B cell (primary cell): ENCODE results near the gene HNRNPLL. TPM values are rescaled to one million over a fixed set of nuclear protein-coding genes. Genes with fewer than 3 reads are reported as not detected.

Experiments used
- ATAC-seq: fragments of 200-7000 bp; cut with Tn5 transposase; one replicate; pipeline ENCODE4 v1.10.0; 2021; ENCODE audit warnings: low read depth, mild to moderate bottlenecking, moderate number of reproducible peaks, moderate library complexity
- CTCF ChIA-PET: fragments of 350-600 bp; sonication (Branson Sonifier 250); formaldehyde crosslinking; loops from one replicate; lab custom pipeline; 2021; ENCODE audit warnings: antibody characterized with exemption, inconsistent platforms; lab: Charles Lee
- POLR2A ChIA-PET: fragments of 350-600 bp; sonication (Branson Sonifier 250); formaldehyde crosslinking; loops from one replicate; lab custom pipeline; 2021; ENCODE audit warnings: antibody characterized with exemption; lab: Charles Lee
- DNase-seq: peaks from one replicate; pipeline ENCODE4 v3.0.0; 2013
- H2AFZ ChIP-seq: 2 replicates; pipeline ENCODE4 v1.6.1; 2012; ENCODE audit warnings: mild to moderate bottlenecking, low read depth, low read length; ENCODE audit not compliant: insufficient read depth, poor library complexity, severe bottlenecking
- H3K27ac ChIP-seq, 2 donors: 1 replicate in 1 of 2; 2 replicates in 1 of 2; pipeline ENCODE4 v1.5.1; 2012 to 2013; ENCODE audit warnings: low read length in 2 of 2, mild to moderate bottlenecking in 2 of 2, moderate library complexity in 1 of 2
- H3K27me3 ChIP-seq, 4 experiments: fragments of 200-600 bp in 1 of 4; sonication (generic) in 1 of 4; replicated peaks in 1 of 4; 1 replicate in 2 of 4; 2 replicates in 2 of 4; pipeline versions ENCODE4 v1.6.1 to v1.7.0; 2013 to 2016; ENCODE audit warnings: low read length in 3 of 4, mild to moderate bottlenecking in 2 of 4, mixed read lengths in 1 of 4, moderate library complexity in 1 of 4; ENCODE audit not compliant: insufficient read depth in 4 of 4, control insufficient read depth in 3 of 4; ENCODE audit errors: control extremely low read depth in 1 of 4
- H3K36me3 ChIP-seq, 2 experiments: replicated peaks in 1 of 2; 1 replicate in 1 of 2; 2 replicates in 1 of 2; pipeline versions ENCODE4 v1.6.1 to v1.7.1; 2013; ENCODE audit warnings: low read length in 1 of 2; ENCODE audit not compliant: insufficient read depth in 2 of 2, control insufficient read depth in 1 of 2; ENCODE audit errors: control extremely low read depth in 1 of 2, extremely low read depth in 1 of 2
- H3K4me1 ChIP-seq, 2 donors: fragments of 200-600 bp in 1 of 2; sonication (generic) in 1 of 2; 1 replicate in 1 of 2; 2 replicates in 1 of 2; pipeline versions ENCODE4 v1.5.1 to v1.6.1; 2013 to 2017; ENCODE audit warnings: low read length in 2 of 2; ENCODE audit not compliant: control insufficient read depth in 2 of 2, insufficient read depth in 2 of 2
- H3K4me2 ChIP-seq: replicated peaks from 2 replicates; pipeline ENCODE3; 2012; ENCODE audit warnings: mild to moderate bottlenecking, low read depth, low read length; ENCODE audit not compliant: poor library complexity, severe bottlenecking
- H3K4me3 ChIP-seq, 5 experiments: fragments of 200-600 bp in 1 of 5; sonication (generic) in 1 of 5; 1 replicate in 3 of 5; 2 replicates in 2 of 5; pipeline versions ENCODE4 v1.5.1 to v1.7.0; 2011 to 2016; ENCODE audit warnings: low read length in 4 of 5, mild to moderate bottlenecking in 4 of 5, low read depth in 2 of 5, control low read depth in 1 of 5, moderate library complexity in 1 of 5; ENCODE audit not compliant: insufficient read depth in 1 of 5; ENCODE audit errors: control extremely low read depth in 1 of 5, extremely low read depth in 1 of 5
- H3K79me2 ChIP-seq: fragments of 200-600 bp; sonication (generic); one replicate; pipeline ENCODE4 v1.6.0; 2016; ENCODE audit warnings: low read length; ENCODE audit not compliant: control insufficient read depth, insufficient read depth
- H3K9ac ChIP-seq: fragments of 200-600 bp; sonication (generic); 2 replicates; pipeline ENCODE4 v1.6.1; 2017; ENCODE audit warnings: mild to moderate bottlenecking, low read length, moderate library complexity
- H3K9me3 ChIP-seq, 3 donors: one replicate each; pipeline versions ENCODE4 v1.6.1 to v1.7.1; 2013; ENCODE audit warnings: low read length in 2 of 3; ENCODE audit not compliant: control insufficient read depth in 2 of 3, insufficient read depth in 1 of 3; ENCODE audit errors: control extremely low read depth in 1 of 3
- H4K20me1 ChIP-seq: 2 replicates; pipeline ENCODE4 v1.6.0; 2012; ENCODE audit warnings: mild to moderate bottlenecking, low read length; ENCODE audit not compliant: insufficient read depth, control insufficient read depth, poor library complexity, severe bottlenecking
- H3K27ac Mint-ChIP-seq: one replicate; pipeline ENCODE4 v1.8.0; 2021; ENCODE audit warnings: mixed read lengths
- H3K27me3 Mint-ChIP-seq: one replicate; pipeline ENCODE4 v1.8.0; 2021; ENCODE audit warnings: mixed read lengths
- H3K4me1 Mint-ChIP-seq: one replicate; pipeline ENCODE4 v1.8.0; 2021; ENCODE audit warnings: mixed read lengths
- H3K4me3 Mint-ChIP-seq: one replicate; pipeline ENCODE4 v1.8.0; 2021; ENCODE audit warnings: mixed read lengths
- H3K9me3 Mint-ChIP-seq: one replicate; pipeline ENCODE4 v1.8.0; 2022; ENCODE audit warnings: mixed read lengths; ENCODE audit not compliant: insufficient read depth
- CTCF ChIP-seq: fragments of 200-600 bp; IDR thresholded peaks from one replicate; pipeline ENCODE4 v1.8.0; 2022; ENCODE audit warnings: antibody characterized with exemption, mild to moderate bottlenecking
- EZH2 ChIP-seq: IDR thresholded peaks from 2 replicates; pipeline ENCODE4 v1.6.1; 2012; ENCODE audit warnings: borderline replicate concordance, low read depth, mild to moderate bottlenecking, moderate library complexity, low read length; ENCODE audit not compliant: insufficient read depth, poor library complexity, severe bottlenecking
- WGBS: methylation state at CpG from one replicate; pipeline ENCODE4 v1.1.5; 2013; ENCODE audit warnings: missing lambda C conversion rate; ENCODE audit not compliant: insufficient coverage; 5-methylcytosine and 5-hydroxymethylcytosine counted together
- intact Hi-C: fragments of 100-400 bp; cut with micrococcal nuclease; formaldehyde crosslinking; loops from one replicate; pipeline ENCODE4 v1.10.0; 2022
- polyA plus RNA-seq: library from polyadenylated mRNA; depleted of rRNA; stranded (reverse); fragments of >200 nt; gene quantifications from 2 replicates; pipeline ENCODE4 v1.2.3, GENCODE V29; 2012
- total RNA-seq, 2 donors: library from RNA; stranded (reverse); fragments of 120-200 nt in 1 of 2; gene quantifications; 1 replicate in 1 of 2; 2 replicates in 1 of 2; pipeline versions ENCODE4 v1.2.3 to v1.2.4, GENCODE V29; 2013 to 2022

The HNRNPLL gene
- total and polyA plus RNA-seq, 2 donors (not counting 1 experiment from before 2014, with no cell fraction given), result 2.1 to 6.7 TPM

- Histone ChIP-seq H4K20me1 (no peaks in the 10 kb centered on the region), H3K4me2 (no peak overlapping the region), H3K79me2 (no peaks in the 10 kb centered on the region), H3K4me1 (peaks cover 7 to 8% of the 10 kb centered on the region in 2 donors), H3K36me3 (no peaks in the 10 kb centered on the region), H3K27me3 (peaks cover 0 to 15% (median 3%) of the 10 kb centered on the region in 4 experiments), H3K27ac (no peak overlapping the region), H3K9me3 (peaks cover 0 to 1% (median 0%) of the 10 kb centered on the region in 3 donors), H3K9ac (no peak overlapping the region), H2AFZ (no peak overlapping the region), H3K4me3 (no peak overlapping the region)
- no peak for ATAC-seq
- DNase-seq, result no peak
- TF ChIP-seq CTCF, result no peak
- no peak for TF ChIP-seq EZH2
- H3K27ac Mint-ChIP-seq, result no peak overlapping the region
- no peak overlapping the region for H3K4me3 Mint-ChIP-seq
- POLR2A ChIA-PET, result no interaction called here
- H3K4me1 Mint-ChIP-seq, result peaks cover 17% of the 10 kb centered on the region
- 75% methylated on average over 6 of the region's 11 CpGs for WGBS
- H3K9me3 Mint-ChIP-seq, result no peaks in the 10 kb centered on the region
- intact Hi-C loops, result no loop called here
- H3K27me3 Mint-ChIP-seq, result peaks cover 17% of the 10 kb centered on the region
- CTCF ChIA-PET, result interaction anchor here (0.5 to 2.9 kb wide), 3 partner anchors 9 to 202 kb away, joined by 3 to 16 read pairs (median 5); no protein-coding TSS in a partner anchor
Observed at GRCh38 chr2:38523728-38524437, 78.8 kb downstream of the HNRNPLL start.

GRCh38 chr2:38522754-38523349, 79.9 kb downstream of the HNRNPLL start:
- Histone ChIP-seq H3K79me2 (no peaks in the 10 kb centered on the region), H4K20me1 (no peaks in the 10 kb centered on the region), H3K27ac (no peak overlapping the region), H3K4me1 (peaks cover 3 to 7% of the 10 kb centered on the region in 2 donors), H3K4me2 (no peak overlapping the region), H3K9ac (no peak overlapping the region), H2AFZ (no peak overlapping the region), H3K36me3 (no peaks in the 10 kb centered on the region), H3K27me3 (peaks cover 0 to 7% (median under 1%) of the 10 kb centered on the region in 4 experiments), H3K4me3 (no peak overlapping the region), H3K9me3 (no peaks in the 10 kb centered on the region)
- Mint-ChIP-seq H3K27me3 (peaks cover 9% of the 10 kb centered on the region), H3K27ac (no peak overlapping the region), H3K4me1 (peaks cover 13% of the 10 kb centered on the region), H3K4me3 (no peak overlapping the region), H3K9me3 (no peaks in the 10 kb centered on the region)
- no peak for DNase-seq
- no peak for ATAC-seq
- no peak for TF ChIP-seq CTCF
- no peak for TF ChIP-seq EZH2
- 89% methylated on average over 9 of the region's 10 CpGs for WGBS
- CTCF ChIA-PET, result interaction anchor here (0.5 to 2.9 kb wide), 3 partner anchors 10 to 201 kb away, joined by 3 to 16 read pairs (median 5); no protein-coding TSS in a partner anchor
- POLR2A ChIA-PET, result interaction anchor here (0.7 kb wide), 2 partner anchors 10 to 144 kb away, joined by 3 to 4 read pairs; no protein-coding TSS in a partner anchor
- intact Hi-C loops, result no loop called here
